Suprapubic skin (tissue), 4 donors: ENCODE measurements around the gene DTWD1. TPM values are rescaled to one million over a fixed set of nuclear protein-coding genes. Genes with fewer than 3 reads are reported as not detected.
"Not testable (repeated sequence)": the region's sequence is repeated elsewhere in the genome, so short reads cannot be mapped to it uniquely, and the experiment has no call there.

Experiments
- DNase-seq, 2 donors: peaks; one replicate each; pipeline ENCODE4 v3.0.0-alpha.2; 2019; ENCODE audit warnings: low spot score in 2 of 2
- H3K27ac ChIP-seq: fragments of 200-600 bp; sonication (generic); one replicate; pipeline ENCODE4 v1.5.1; 2019
- H3K27me3 ChIP-seq: fragments of 200-600 bp; sonication (generic); one replicate; pipeline ENCODE4 v1.5.1; 2019
- H3K36me3 ChIP-seq: fragments of 200-600 bp; sonication (generic); one replicate; pipeline ENCODE4 v1.5.1; 2019
- H3K4me1 ChIP-seq: fragments of 200-600 bp; sonication (generic); one replicate; pipeline ENCODE4 v1.5.1; 2019
- H3K4me3 ChIP-seq: fragments of 200-600 bp; sonication (generic); one replicate; pipeline ENCODE4 v1.5.1; 2019; ENCODE audit warnings: mild to moderate bottlenecking
- H3K9me3 ChIP-seq: fragments of 200-600 bp; sonication (generic); one replicate; pipeline ENCODE4 v1.5.1; 2019
- EP300 ChIP-seq: sonication (generic); formaldehyde crosslinking; IDR thresholded peaks from one replicate; pipeline ENCODE4 v1.6.1; 2017; ENCODE audit warnings: antibody characterized with exemption
- POLR2A ChIP-seq, 2 donors: fragments of 450-650 bp; IDR thresholded peaks; one replicate each; pipeline ENCODE4 v1.6.1; 2017; ENCODE audit warnings: antibody characterized with exemption in 2 of 2, mild to moderate bottlenecking in 2 of 2, moderate library complexity in 2 of 2
- POLR2AphosphoS5 ChIP-seq, 3 donors: sonication (generic); formaldehyde crosslinking; IDR thresholded peaks; one replicate each; pipeline ENCODE4 v1.6.1; 2017; ENCODE audit warnings: antibody characterized with exemption in 3 of 3
- WGBS: methylation state at CpG from one replicate; pipeline ENCODE4 v1.1.5; 2018; 5-methylcytosine and 5-hydroxymethylcytosine counted together
- total RNA-seq, 4 donors: library from RNA; depleted of rRNA; stranded (reverse); fragments of >200 nt; gene quantifications; one replicate each; pipeline ENCODE4 v1.1.0, GENCODE V29; 2016
- TF ChIP-seq, protein P1 (sequence below), 2 donors: fragments of 200-600 bp in 1 of 2; fragments of 450-650 bp in 1 of 2; sonication (generic) in 1 of 2; IDR thresholded peaks; one replicate each; pipeline ENCODE4 v1.5.1; 2016 to 2019; ENCODE audit warnings: antibody characterized with exemption in 2 of 2, mild to moderate bottlenecking in 1 of 2, moderate library complexity in 1 of 2

The DTWD1 gene
- total RNA-seq, 4 donors from 2014 or later = 12.3 to 40.6 (median 15.8) TPM

DNA sequence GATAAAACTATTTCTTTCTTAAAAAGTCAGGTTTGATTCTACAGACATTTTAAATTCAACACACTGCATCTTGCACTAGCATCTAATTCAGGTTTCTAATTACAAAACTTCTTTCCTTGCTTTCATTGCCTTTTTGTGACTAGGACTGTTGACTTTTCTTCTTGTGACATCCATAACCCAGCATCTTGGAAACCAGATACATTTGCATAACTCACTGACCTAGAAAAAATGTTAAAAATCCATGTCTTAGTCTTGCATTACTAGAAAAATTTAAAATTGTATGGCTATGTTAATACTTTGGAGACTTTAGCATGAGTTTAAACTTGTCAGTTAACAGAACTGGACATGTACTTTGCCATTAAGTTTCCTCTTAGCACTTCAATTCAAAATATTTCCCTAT lies 72.7 kb downstream of the DTWD1 start:
- no peaks in the 10 kb centered on the region for H3K27me3 ChIP-seq
- H3K4me3 ChIP-seq = no peak overlapping the region
- no peak for DNase-seq
- H3K27ac ChIP-seq = no peak overlapping the region
- no peaks in the 10 kb centered on the region for H3K9me3 ChIP-seq
- no peaks in the 10 kb centered on the region for H3K36me3 ChIP-seq
- no peaks in the 10 kb centered on the region for H3K4me1 ChIP-seq
- TF ChIP-seq, protein P1, sequence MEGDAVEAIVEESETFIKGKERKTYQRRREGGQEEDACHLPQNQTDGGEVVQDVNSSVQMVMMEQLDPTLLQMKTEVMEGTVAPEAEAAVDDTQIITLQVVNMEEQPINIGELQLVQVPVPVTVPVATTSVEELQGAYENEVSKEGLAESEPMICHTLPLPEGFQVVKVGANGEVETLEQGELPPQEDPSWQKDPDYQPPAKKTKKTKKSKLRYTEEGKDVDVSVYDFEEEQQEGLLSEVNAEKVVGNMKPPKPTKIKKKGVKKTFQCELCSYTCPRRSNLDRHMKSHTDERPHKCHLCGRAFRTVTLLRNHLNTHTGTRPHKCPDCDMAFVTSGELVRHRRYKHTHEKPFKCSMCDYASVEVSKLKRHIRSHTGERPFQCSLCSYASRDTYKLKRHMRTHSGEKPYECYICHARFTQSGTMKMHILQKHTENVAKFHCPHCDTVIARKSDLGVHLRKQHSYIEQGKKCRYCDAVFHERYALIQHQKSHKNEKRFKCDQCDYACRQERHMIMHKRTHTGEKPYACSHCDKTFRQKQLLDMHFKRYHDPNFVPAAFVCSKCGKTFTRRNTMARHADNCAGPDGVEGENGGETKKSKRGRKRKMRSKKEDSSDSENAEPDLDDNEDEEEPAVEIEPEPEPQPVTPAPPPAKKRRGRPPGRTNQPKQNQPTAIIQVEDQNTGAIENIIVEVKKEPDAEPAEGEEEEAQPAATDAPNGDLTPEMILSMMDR (IDR thresholded peaks at IDR 0.05) = no peak
- TF ChIP-seq POLR2A (IDR thresholded peaks at IDR 0.05) (no peak), POLR2AphosphoS5 (IDR thresholded peaks at IDR 0.05) (no peak), EP300 (no peak)

DNA sequence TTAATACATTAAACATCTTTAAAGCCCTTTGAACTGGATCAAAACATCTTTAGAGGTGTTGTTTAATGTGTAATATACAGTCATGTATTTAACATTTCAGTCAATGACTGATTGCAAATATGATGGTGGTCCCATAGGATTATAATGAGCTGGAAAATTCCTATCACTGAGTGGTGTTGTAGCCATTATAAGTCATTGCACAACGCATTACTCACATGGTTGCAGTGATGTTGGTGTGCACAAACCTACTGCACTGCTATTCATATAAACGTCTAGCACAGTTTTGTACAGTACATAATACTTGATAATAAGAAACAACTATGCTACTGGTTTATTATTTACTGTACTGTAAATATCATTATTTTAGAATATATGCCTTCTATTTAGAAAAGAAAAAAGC lies 75.6 kb downstream of the DTWD1 start:
- WGBS = 83% methylated on average over 2 of the region's 2 CpGs
- DNase-seq = no peak
- Histone ChIP-seq H3K4me1 (no peaks in the 10 kb centered on the region), H3K27me3 (no peaks in the 10 kb centered on the region), H3K27ac (no peak overlapping the region), H3K4me3 (no peak overlapping the region), H3K9me3 (no peaks in the 10 kb centered on the region), H3K36me3 (no peaks in the 10 kb centered on the region)
- TF ChIP-seq POLR2AphosphoS5 (IDR thresholded peaks at IDR 0.05) = no peak
- TF ChIP-seq, protein P1 (IDR thresholded peaks at IDR 0.05) = no peak
- TF ChIP-seq EP300 = no peak
- TF ChIP-seq POLR2A (IDR thresholded peaks at IDR 0.05) = no peak

DNA sequence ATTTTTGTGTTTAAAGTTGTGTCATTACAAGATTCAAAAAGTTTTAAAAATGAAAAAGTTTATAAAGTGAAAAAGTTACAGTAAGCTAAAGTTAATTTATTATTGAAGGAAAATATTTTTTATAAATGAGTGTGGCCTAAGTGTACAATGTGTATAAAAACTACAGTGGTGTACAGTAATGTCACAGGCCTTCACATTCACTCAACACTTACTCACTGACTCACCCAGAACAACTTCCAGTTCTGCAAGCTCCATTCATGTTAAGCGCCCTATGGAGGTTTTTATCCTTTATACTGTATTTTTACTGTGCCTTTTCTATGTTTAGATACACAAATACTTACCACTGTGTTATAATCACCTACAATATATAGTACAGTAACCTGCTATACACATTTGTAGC lies 76.3 kb downstream of the DTWD1 start:
- H3K36me3 ChIP-seq = no peaks in the 10 kb centered on the region
- WGBS = 93% methylated on average over 1 of the region's 1 CpG
- no peak overlapping the region for H3K27ac ChIP-seq

DNA sequence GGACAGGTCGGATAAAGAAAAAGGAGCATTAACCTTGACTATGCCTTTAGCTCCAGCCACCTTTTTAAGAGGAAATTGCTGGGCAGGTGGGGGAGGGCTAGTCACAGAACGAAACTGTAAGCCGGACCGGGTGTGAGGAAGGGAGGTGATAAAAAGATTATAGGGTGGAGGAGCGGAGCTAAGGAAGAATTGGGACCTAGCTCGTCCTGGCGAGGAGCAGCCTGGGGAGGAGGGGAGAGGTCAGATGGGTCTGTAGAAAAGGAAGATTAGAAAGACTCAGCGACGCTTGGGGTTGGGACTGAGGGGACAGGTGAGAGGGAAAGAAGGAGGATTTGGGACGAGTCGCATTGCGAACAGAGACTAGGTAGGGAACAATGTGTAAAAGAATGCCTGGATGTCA lies 82.1 kb downstream of the DTWD1 start:
- H3K9me3 ChIP-seq, H3K4me1 ChIP-seq, DNase-seq, H3K27ac ChIP-seq, H3K4me3 ChIP-seq, H3K36me3 ChIP-seq, H3K27me3 ChIP-seq: not testable (repeated sequence)
- 85% methylated on average over 12 of the region's 12 CpGs for WGBS

More for the DNA sequence above, 76.3 kb downstream of the DTWD1 start:
- TF ChIP-seq POLR2AphosphoS5 (IDR thresholded peaks at IDR 0.05) (no peak), POLR2A (IDR thresholded peaks at IDR 0.05) (no peak), EP300 (no peak)
- TF ChIP-seq, protein P1 (IDR thresholded peaks at IDR 0.05) = no peak
- Histone ChIP-seq H3K27me3 (no peaks in the 10 kb centered on the region), H3K4me3 (no peak overlapping the region), H3K4me1 (no peaks in the 10 kb centered on the region), H3K9me3 (no peaks in the 10 kb centered on the region)
- DNase-seq = no peak

Other genes starting within 250 kb of the DTWD1 start
- gene FGF7, start 197.8 kb upstream of the DTWD1 start, total RNA-seq = 10 to 100 TPM in 3 of 4 donors, 1 to 10 TPM in 1; 5.5 to 24.1 (median 12.6) TPM
- gene FAM227B, start 230 bp upstream of the DTWD1 start, total RNA-seq = 1 to 10 TPM; 2.1 to 8.0 (median 5.1) TPM